ENCODE results near the gene NIPAL3. TPM values are rescaled to one million over a fixed set of nuclear protein-coding genes. Genes with fewer than 3 reads are reported as not detected.

The NIPAL3 gene
- total and polyA plus RNA-seq, 8 donors, result 13.8 to 41.1 (median 14.5) TPM

DNA sequence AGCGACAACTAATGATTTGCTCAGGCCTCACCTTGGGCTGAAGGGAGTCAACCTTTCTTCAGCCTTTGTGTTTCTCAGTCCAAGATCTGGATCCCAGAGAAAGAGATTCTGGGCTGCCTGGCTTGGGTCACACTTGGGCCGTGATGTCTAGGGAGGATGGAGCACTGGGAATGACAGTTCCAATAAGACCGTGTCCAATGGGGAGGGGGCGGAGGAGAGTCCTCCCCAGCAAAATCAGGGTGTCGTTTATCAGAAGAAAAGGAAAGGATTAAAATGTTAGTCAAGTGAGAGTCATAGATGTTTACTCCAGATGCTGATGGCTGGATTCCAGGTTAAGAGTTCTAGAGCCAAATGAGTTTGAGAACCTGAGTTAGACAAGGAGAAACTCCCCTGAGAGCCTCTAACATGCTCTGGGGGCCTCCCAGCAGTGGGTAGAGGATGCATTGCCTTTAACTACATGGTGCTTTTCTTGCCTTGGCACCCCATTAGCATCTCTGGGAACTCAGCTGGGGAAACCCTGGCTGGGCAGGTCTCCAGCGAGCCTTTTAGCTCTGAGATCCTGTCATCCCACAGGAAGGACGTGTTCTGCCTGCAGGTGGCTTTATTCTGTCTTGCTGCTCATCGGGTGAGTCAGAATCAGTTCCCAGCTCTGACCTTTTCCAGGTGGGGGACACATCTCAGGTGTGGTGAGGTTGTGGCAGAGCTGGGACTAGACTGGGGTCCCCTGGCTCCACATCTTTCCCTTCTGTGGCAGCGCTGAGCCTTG is 22.2 kb downstream of the NIPAL3 start:
- H3K27ac ChIP-seq, result no peak overlapping the region
- no peak overlapping the region for H3K4me3 ChIP-seq
- intact Hi-C loops (cut with DNase I), result no loop called here
- DNase-seq, result no peak
- H3K27me3 ChIP-seq, result no peaks in the 10 kb centered on the region
- H3K9me3 ChIP-seq, result no peaks in the 10 kb centered on the region
- no peaks in the 10 kb centered on the region for H3K4me1 ChIP-seq
- no peak for ATAC-seq
- peaks cover 0 to 24% of the 10 kb centered on the region in 2 donors for H3K36me3 ChIP-seq
- TF ChIP-seq, protein P1, sequence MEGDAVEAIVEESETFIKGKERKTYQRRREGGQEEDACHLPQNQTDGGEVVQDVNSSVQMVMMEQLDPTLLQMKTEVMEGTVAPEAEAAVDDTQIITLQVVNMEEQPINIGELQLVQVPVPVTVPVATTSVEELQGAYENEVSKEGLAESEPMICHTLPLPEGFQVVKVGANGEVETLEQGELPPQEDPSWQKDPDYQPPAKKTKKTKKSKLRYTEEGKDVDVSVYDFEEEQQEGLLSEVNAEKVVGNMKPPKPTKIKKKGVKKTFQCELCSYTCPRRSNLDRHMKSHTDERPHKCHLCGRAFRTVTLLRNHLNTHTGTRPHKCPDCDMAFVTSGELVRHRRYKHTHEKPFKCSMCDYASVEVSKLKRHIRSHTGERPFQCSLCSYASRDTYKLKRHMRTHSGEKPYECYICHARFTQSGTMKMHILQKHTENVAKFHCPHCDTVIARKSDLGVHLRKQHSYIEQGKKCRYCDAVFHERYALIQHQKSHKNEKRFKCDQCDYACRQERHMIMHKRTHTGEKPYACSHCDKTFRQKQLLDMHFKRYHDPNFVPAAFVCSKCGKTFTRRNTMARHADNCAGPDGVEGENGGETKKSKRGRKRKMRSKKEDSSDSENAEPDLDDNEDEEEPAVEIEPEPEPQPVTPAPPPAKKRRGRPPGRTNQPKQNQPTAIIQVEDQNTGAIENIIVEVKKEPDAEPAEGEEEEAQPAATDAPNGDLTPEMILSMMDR (IDR thresholded peaks at IDR 0.05), result no peak

DNA sequence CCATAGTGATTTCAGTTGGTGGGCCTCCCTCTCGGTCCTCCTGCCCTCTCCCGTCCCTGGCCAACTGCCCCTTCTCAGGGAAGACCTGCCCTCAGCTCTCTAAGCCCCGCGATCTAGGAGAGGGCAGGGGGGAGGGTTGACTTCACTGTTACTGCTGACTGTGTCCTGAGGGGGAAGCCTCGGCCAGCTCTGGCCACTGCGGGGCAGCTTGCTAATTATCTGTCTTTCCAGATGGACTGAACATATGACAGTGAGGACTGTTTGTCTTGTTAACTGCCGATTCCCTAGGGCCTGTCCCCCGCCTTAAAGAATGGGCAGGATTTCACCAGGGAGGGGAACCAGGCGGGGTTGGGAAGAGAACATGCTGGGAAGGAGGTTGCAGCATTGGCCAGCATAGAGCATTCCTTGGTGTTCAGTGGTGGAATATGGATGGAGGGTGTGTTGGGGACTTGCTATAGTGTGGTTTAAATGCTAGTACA is 22.9 kb downstream of the NIPAL3 start:
- no peaks in the 10 kb centered on the region for H3K4me1 ChIP-seq
- H3K36me3 ChIP-seq, result peaks cover 0 to 24% of the 10 kb centered on the region in 2 donors
- intact Hi-C loops (cut with DNase I), result no loop called here
- no peaks in the 10 kb centered on the region for H3K9me3 ChIP-seq
- no peak overlapping the region for H3K27ac ChIP-seq
- no peak overlapping the region for H3K4me3 ChIP-seq
- no peak for DNase-seq
- ATAC-seq, result no peak
- TF ChIP-seq, protein P1 (IDR thresholded peaks at IDR 0.05), result no peak
- H3K27me3 ChIP-seq, result no peaks in the 10 kb centered on the region

DNA sequence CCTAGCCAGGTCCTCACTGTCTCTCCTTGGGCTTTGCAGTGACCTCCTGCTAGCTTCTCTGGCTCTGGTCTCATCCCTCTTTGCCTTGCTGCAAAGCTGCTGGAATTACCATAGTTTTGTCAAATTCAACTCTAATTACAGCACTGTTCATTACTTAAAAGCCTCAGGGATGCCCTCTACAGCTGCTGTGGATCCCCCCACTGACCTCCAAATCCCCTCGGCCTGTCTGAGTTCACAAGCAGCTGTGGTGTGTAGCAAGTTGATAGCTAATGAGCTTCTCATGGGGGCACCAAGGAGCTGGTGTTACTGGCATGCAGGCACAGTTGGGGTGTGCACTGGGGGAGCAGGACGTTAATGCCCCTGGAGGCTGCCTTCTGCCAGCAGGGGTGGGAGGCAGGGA is 24.8 kb downstream of the NIPAL3 start:
- intact Hi-C loops (cut with DNase I), result no loop called here
- Histone ChIP-seq H3K4me1 (no peaks in the 10 kb centered on the region), H3K27ac (no peak overlapping the region), H3K4me3 (no peak overlapping the region), H3K36me3 (peaks cover 0 to 38% of the 10 kb centered on the region in 2 donors), H3K27me3 (no peaks in the 10 kb centered on the region), H3K9me3 (no peaks in the 10 kb centered on the region)
- DNase-seq (no peak), ATAC-seq (no peak)
- TF ChIP-seq, protein P1 (IDR thresholded peaks at IDR 0.05), result no peak

DNA sequence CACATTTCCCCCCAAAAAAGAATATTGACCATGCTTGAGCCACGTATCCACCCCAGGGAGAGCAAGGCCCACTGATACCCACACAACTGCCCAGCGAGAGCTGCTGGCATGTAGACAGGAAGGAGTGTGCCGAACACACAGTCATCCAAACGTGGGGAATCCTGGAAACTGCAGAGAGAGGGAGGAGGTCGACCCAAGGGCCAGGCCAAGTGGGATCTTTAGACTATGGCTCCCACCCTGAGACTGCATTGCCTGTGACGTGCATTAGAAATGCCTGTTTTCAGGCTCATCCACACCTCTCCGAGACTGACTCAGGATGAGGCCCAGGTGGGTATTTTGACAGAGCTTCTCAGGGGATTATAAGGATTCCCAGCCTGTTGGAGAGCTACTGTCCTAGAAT is 25.9 kb downstream of the NIPAL3 start:
- no peak for DNase-seq
- peaks cover 0 to 41% of the 10 kb centered on the region in 2 donors for H3K36me3 ChIP-seq
- no peak overlapping the region for H3K27ac ChIP-seq
- no peaks in the 10 kb centered on the region for H3K9me3 ChIP-seq
- intact Hi-C loops (cut with DNase I), result no loop called here
- H3K4me3 ChIP-seq, result no peak overlapping the region
- TF ChIP-seq, protein P1 (IDR thresholded peaks at IDR 0.05), result no peak
- H3K27me3 ChIP-seq, result no peaks in the 10 kb centered on the region
- no peaks in the 10 kb centered on the region for H3K4me1 ChIP-seq
- ATAC-seq, result no peak

DNA sequence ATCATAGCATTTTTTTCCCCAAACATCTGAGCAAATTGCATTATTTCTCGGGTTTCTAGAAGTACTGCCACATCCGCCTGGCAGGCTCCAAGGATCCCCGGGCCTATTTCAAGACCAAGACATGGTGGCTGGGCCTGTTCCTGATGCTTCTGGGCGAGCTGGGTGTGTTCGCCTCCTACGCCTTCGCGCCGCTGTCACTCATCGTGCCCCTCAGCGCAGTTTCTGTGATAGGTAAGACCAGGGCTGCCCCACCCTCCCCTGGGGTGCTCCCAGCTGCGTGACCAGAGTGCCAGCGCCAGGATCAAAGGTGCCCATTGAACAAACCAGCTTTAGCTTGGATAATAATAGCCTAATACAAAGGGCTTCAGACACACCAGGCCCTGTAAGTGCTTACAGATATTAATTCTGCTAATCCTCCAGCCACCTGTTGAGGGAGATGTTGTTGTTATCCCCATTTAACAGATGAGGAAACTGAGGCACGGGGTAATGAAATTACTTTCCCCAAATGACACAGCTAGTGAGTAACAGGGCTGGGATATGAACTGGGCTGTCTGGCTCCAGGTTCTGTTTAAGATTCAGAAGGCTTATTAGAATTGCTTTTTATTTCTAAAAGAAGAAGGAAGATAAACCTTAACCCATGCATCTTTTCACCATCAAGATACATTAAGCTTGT is 26.5 kb downstream of the NIPAL3 start:
- no peaks in the 10 kb centered on the region for H3K27me3 ChIP-seq
- H3K4me1 ChIP-seq, result no peaks in the 10 kb centered on the region
- ATAC-seq (no peak), DNase-seq (no peak)
- intact Hi-C loops (cut with DNase I), result no loop called here
- no peak overlapping the region for H3K27ac ChIP-seq
- no peak overlapping the region for H3K4me3 ChIP-seq
- H3K36me3 ChIP-seq, result peaks cover 0 to 47% of the 10 kb centered on the region in 2 donors
- H3K9me3 ChIP-seq, result no peaks in the 10 kb centered on the region
- TF ChIP-seq, protein P1 (IDR thresholded peaks at IDR 0.05), result no peak

Data from left lung (tissue), 10 donors.